H9 (cell line): Measurements from ENCODE around the gene SLC35E4. TPM values are rescaled to one million over a fixed set of nuclear protein-coding genes. Genes with fewer than 3 reads are reported as not detected.

Source experiments
- DNase-seq: peaks from one replicate; pipeline ENCODE4 v3.0.0-alpha.2; 2017
- H2AFZ ChIP-seq: one replicate; pipeline ENCODE4 v1.6.1; 2013; ENCODE audit warnings: mild to moderate bottlenecking, low read length, control low read depth, moderate library complexity
- H2AK5ac ChIP-seq: 2 replicates; pipeline ENCODE4 v1.6.1; 2013; ENCODE audit warnings: low read length, control low read depth, mixed read lengths; ENCODE audit not compliant: insufficient read length
- H2BK120ac ChIP-seq: one replicate; pipeline ENCODE4 v1.6.1; 2013; ENCODE audit warnings: low read depth, mild to moderate bottlenecking, low read length, control low read depth, inconsistent platforms; ENCODE audit not compliant: poor library complexity, severe bottlenecking
- H2BK12ac ChIP-seq: 2 replicates; pipeline ENCODE4 v1.6.1; 2013; ENCODE audit warnings: low read length, control low read depth, mixed read lengths, low read depth; ENCODE audit not compliant: insufficient read length
- H2BK15ac ChIP-seq: 2 replicates; pipeline ENCODE4 v1.6.1; 2013; ENCODE audit warnings: low read depth, low read length, control low read depth
- H2BK20ac ChIP-seq: one replicate; pipeline ENCODE4 v1.6.1; 2013; ENCODE audit warnings: low read depth, mild to moderate bottlenecking, low read length, control low read depth, inconsistent platforms; ENCODE audit not compliant: poor library complexity, severe bottlenecking
- H2BK5ac ChIP-seq: 2 replicates; pipeline ENCODE4 v1.6.1; 2013; ENCODE audit warnings: low read length, control low read depth, mixed read lengths; ENCODE audit not compliant: insufficient read length
- H3K14ac ChIP-seq: 2 replicates; pipeline ENCODE4 v1.6.1; 2013; ENCODE audit warnings: low read length, control low read depth; ENCODE audit not compliant: insufficient read depth
- H3K18ac ChIP-seq: 2 replicates; pipeline ENCODE4 v1.6.1; 2013; ENCODE audit warnings: low read depth, mild to moderate bottlenecking, mixed read lengths, low read length, control low read depth; ENCODE audit not compliant: insufficient read length
- H3K23ac ChIP-seq: 2 replicates; pipeline ENCODE4 v1.6.1; 2013; ENCODE audit warnings: low read length, control low read depth, mixed read lengths, low read depth; ENCODE audit not compliant: insufficient read length
- H3K23me2 ChIP-seq: 2 replicates; pipeline ENCODE4 v1.6.1; 2013; ENCODE audit warnings: low read depth, mild to moderate bottlenecking, mixed read lengths, low read length, control low read depth; ENCODE audit not compliant: insufficient read length, poor library complexity, severe bottlenecking
- H3K27ac ChIP-seq: 2 replicates; pipeline ENCODE4 v1.5.1; 2013; ENCODE audit warnings: low read length, control low read depth, mixed read lengths, low read depth; ENCODE audit not compliant: insufficient read length
- H3K27me3 ChIP-seq: 2 replicates; pipeline ENCODE4 v1.6.1; 2013; ENCODE audit warnings: low read length, control low read depth, inconsistent platforms; ENCODE audit not compliant: insufficient read depth
- H3K4ac ChIP-seq: 2 replicates; pipeline ENCODE4 v1.6.1; 2013; ENCODE audit warnings: low read depth, mild to moderate bottlenecking, control low read depth, inconsistent platforms, low read length, moderate library complexity
- H3K4me1 ChIP-seq: 2 replicates; pipeline ENCODE4 v1.6.1; 2013; ENCODE audit warnings: low read length, control low read depth, inconsistent platforms; ENCODE audit not compliant: insufficient read depth
- H3K4me2 ChIP-seq: 2 replicates; pipeline ENCODE4 v1.6.1; 2013; ENCODE audit warnings: low read length, control low read depth, mixed read lengths; ENCODE audit not compliant: insufficient read length, insufficient read depth
- H3K56ac ChIP-seq: 2 replicates; pipeline ENCODE4 v1.6.1; 2013; ENCODE audit warnings: low read depth, mild to moderate bottlenecking, mixed read lengths, low read length, control low read depth; ENCODE audit not compliant: insufficient read length
- H3K79me1 ChIP-seq: 2 replicates; pipeline ENCODE4 v1.6.1; 2013; ENCODE audit warnings: low read depth, mild to moderate bottlenecking, moderate library complexity, low read length, control low read depth, inconsistent platforms; ENCODE audit not compliant: insufficient read depth, poor library complexity, severe bottlenecking
- H3K79me2 ChIP-seq: 2 replicates; pipeline ENCODE4 v1.6.1; 2013; ENCODE audit warnings: low read length, control low read depth, inconsistent platforms; ENCODE audit not compliant: insufficient read depth
- H3K9ac ChIP-seq: 2 replicates; pipeline ENCODE4 v1.6.1; 2013; ENCODE audit warnings: low read length, control low read depth, mixed read lengths; ENCODE audit not compliant: insufficient read length; ENCODE audit errors: extremely low read depth
- H3K9me3 ChIP-seq: one replicate; pipeline ENCODE4 v1.6.1; 2013; ENCODE audit warnings: low read depth, low read length, inconsistent platforms; ENCODE audit not compliant: control insufficient read depth
- H3T11ph ChIP-seq: one replicate; pipeline ENCODE4 v1.6.1; 2013; ENCODE audit warnings: mild to moderate bottlenecking, low read length, control low read depth, inconsistent platforms
- H4K20me1 ChIP-seq: one replicate; pipeline ENCODE4 v1.6.1; 2013; ENCODE audit not compliant: control insufficient read depth, insufficient read length, insufficient read depth
- H4K5ac ChIP-seq: 2 replicates; pipeline ENCODE4 v1.6.1; 2013; ENCODE audit warnings: low read depth, mild to moderate bottlenecking, mixed read lengths, low read length, control low read depth; ENCODE audit not compliant: insufficient read length
- H4K8ac ChIP-seq: replicated peaks from 2 replicates; pipeline ENCODE4 v1.6.1; 2013; ENCODE audit warnings: low read length, control low read depth, mixed read lengths, low read depth; ENCODE audit not compliant: insufficient read length
- H4K91ac ChIP-seq: 2 replicates; pipeline ENCODE4 v1.6.1; 2013; ENCODE audit warnings: low read depth, mild to moderate bottlenecking, moderate library complexity, mixed read lengths, low read length, control low read depth; ENCODE audit not compliant: insufficient read length
- H3K27ac Mint-ChIP-seq, 3 experiments: 2 replicates in 2 of 3; 3 replicates in 1 of 3; pipeline ENCODE4 v1.8.0; 2020 to 2021; ENCODE audit warnings: mixed read lengths in 3 of 3, mild to moderate bottlenecking in 1 of 3, moderate library complexity in 1 of 3
- H3K27me3 Mint-ChIP-seq: 2 replicates; pipeline ENCODE4 v1.8.0; 2021; ENCODE audit warnings: low read depth, mild to moderate bottlenecking, moderate library complexity, mixed read lengths
- H3K36me3 Mint-ChIP-seq, 3 experiments: 2 replicates in 2 of 3; 3 replicates in 1 of 3; pipeline ENCODE4 v1.8.0; 2020 to 2021; ENCODE audit warnings: low read depth in 3 of 3, mixed read lengths in 3 of 3; ENCODE audit not compliant: insufficient read depth in 1 of 3
- H3K4me1 Mint-ChIP-seq, 2 experiments: 2 replicates each; pipeline ENCODE4 v1.8.0; 2020; ENCODE audit warnings: mixed read lengths in 2 of 2
- H3K4me3 Mint-ChIP-seq, 2 experiments: 2 replicates in 1 of 2; 3 replicates in 1 of 2; pipeline ENCODE4 v1.8.0; 2020 to 2021; ENCODE audit warnings: mild to moderate bottlenecking in 2 of 2, mixed read lengths in 2 of 2, moderate library complexity in 1 of 2
- H3K9me3 Mint-ChIP-seq, 2 experiments: 2 replicates in 1 of 2; 3 replicates in 1 of 2; pipeline ENCODE4 v1.8.0; 2020; ENCODE audit warnings: mild to moderate bottlenecking in 2 of 2, mixed read lengths in 2 of 2, moderate library complexity in 1 of 2
- CTCF ChIP-seq: fragments of 200-600 bp; sonication (generic); conservative IDR thresholded peaks from 3 replicates; pipeline ENCODE4 v1.8.0; 2021; ENCODE audit warnings: antibody characterized with exemption, mild to moderate bottlenecking
- WGBS: extraction: QIAGEN DNeasy Blood & Tissue Kit; methylation state at CpG from one replicate; pipeline ENCODE4 v1.1.7; 2013; ENCODE audit warnings: missing lambda C conversion rate, low lambda C conversion rate, mixed read lengths; ENCODE audit not compliant: insufficient read length; ENCODE audit errors: extremely low coverage; 5-methylcytosine and 5-hydroxymethylcytosine counted together
- total RNA-seq: library from RNA; stranded (reverse); gene quantifications from 2 replicates; pipeline ENCODE4 v1.2.1, GENCODE V29; 2021

Gene SLC35E4
- total RNA-seq, 1 experiment from 2014 or later = 3.7 TPM

GRCh38 chr22:30607939-30608338 is 27.6 kb upstream of the SLC35E4 start:
- no peak overlapping the region for H2BK12ac ChIP-seq
- H3K27me3 ChIP-seq = no peaks in the 10 kb centered on the region
- H3K4ac ChIP-seq = no peak overlapping the region
- H3K9me3 ChIP-seq = no peaks in the 10 kb centered on the region
- peaks cover 6% of the 10 kb centered on the region for H3K23me2 ChIP-seq
- no peak overlapping the region for H3K27ac ChIP-seq
- no peaks in the 10 kb centered on the region for H3K9me3 Mint-ChIP-seq
- H3K4me1 Mint-ChIP-seq = peaks cover 38 to 47% of the 10 kb centered on the region in 2 experiments
- H3K79me2 ChIP-seq = no peaks in the 10 kb centered on the region
- H3K27me3 Mint-ChIP-seq = no peaks in the 10 kb centered on the region
- H4K91ac ChIP-seq = no peak overlapping the region
- H2AFZ ChIP-seq = no peak overlapping the region
- no peak overlapping the region for H2BK20ac ChIP-seq
- H3K18ac ChIP-seq = no peak overlapping the region
- H2BK120ac ChIP-seq = no peak overlapping the region
- peaks cover 4% of the 10 kb centered on the region for H3K79me1 ChIP-seq
- H3K4me1 ChIP-seq = 0 out of 2 replicates have a peak, but pooled peaks cover 6% of the 10 kb centered on the region
- no peak overlapping the region for H2BK5ac ChIP-seq
- no CpG with 5 or more reads among the region's 7 CpGs for WGBS
- no peak overlapping the region for H3K14ac ChIP-seq
- peak overlapping the region in 2 of 3 experiments; percentile 95 to 97; a peak in 2 of 7 replicates for H3K27ac Mint-ChIP-seq
- H3T11ph ChIP-seq = no peak overlapping the region
- DNase-seq = no peak
- no peak overlapping the region for H3K9ac ChIP-seq
- H4K8ac ChIP-seq = no peak overlapping the region
- no peak overlapping the region for H3K23ac ChIP-seq
- H3K4me2 ChIP-seq = peak overlapping the region; percentile 82
- peaks cover 16 to 36% (median 31%) of the 10 kb centered on the region in 3 experiments; a peak in 6 of 7 replicates for H3K36me3 Mint-ChIP-seq
- H2BK15ac ChIP-seq = no peak overlapping the region
- no peak overlapping the region for H2AK5ac ChIP-seq
- TF ChIP-seq CTCF = no peak
- H4K5ac ChIP-seq = no peak overlapping the region
- H4K20me1 ChIP-seq = no peaks in the 10 kb centered on the region
- H3K56ac ChIP-seq = no peak overlapping the region
- peak overlapping the region; percentile 77 to 85 for H3K4me3 Mint-ChIP-seq
